NCI-H1436 (cell line): ENCODE data around the gene UPK1A.
"Not testable (repeated sequence)": the region's sequence is repeated elsewhere in the genome, so short reads cannot be mapped to it uniquely, and the experiment has no call there.

Experiments used
- DNase-seq: peaks from one replicate; lab custom pipeline; 2025; lab: John Stamatoyannopoulos, UW

The UPK1A gene

GRCh38 chr19:35718345-35719041 lies 52.2 kb downstream of the UPK1A start:
- DNase-seq, result no peak

GRCh38 chr19:35719402-35720162 lies 53.3 kb downstream of the UPK1A start:
- DNase-seq, result no peak

GRCh38 chr19:35720163-35720524 lies 53.8 kb downstream of the UPK1A start:
- no peak for DNase-seq

GRCh38 chr19:35720648-35721047 lies 54.3 kb downstream of the UPK1A start:
- DNase-seq, result no peak

GRCh38 chr19:35721374-35721773 lies 55.1 kb downstream of the UPK1A start:
- DNase-seq, result no peak

GRCh38 chr19:35722461-35722860 lies 56.1 kb downstream of the UPK1A start:
- DNase-seq, result no peak

- DNase-seq, result no peak
Measured at GRCh38 chr19:35722897-35723296, 56.6 kb downstream of the UPK1A start.

GRCh38 chr19:35723671-35724070 lies 57.4 kb downstream of the UPK1A start:
- DNase-seq, result no peak

- not testable (repeated sequence) for DNase-seq
Measured at GRCh38 chr19:35724132-35724531, 57.8 kb downstream of the UPK1A start.

- DNase-seq, result no peak
Measured at GRCh38 chr19:35724560-35724959, 58.2 kb downstream of the UPK1A start.

GRCh38 chr19:35725216-35725861 lies 59.0 kb downstream of the UPK1A start:
- no peak for DNase-seq

GRCh38 chr19:35727053-35727955 lies 61.0 kb downstream of the UPK1A start:
- no peak for DNase-seq
